GM10266 (cell line): ENCODE results near the gene MAP3K3.
A peak's percentile ranks its signal among the peaks of the same experiment; 100 is the strongest.

Source experiments
- DNase-seq: peaks from one replicate; pipeline ENCODE4 v3.0.0; 2012; ENCODE audit errors: extremely low spot score
- CTCF ChIP-seq: IDR thresholded peaks from 2 replicates; pipeline ENCODE4 v1.5.1; 2012; ENCODE audit warnings: mild to moderate bottlenecking, low read depth; ENCODE audit not compliant: control insufficient read depth, insufficient read depth; ENCODE audit errors: missing control alignments

The MAP3K3 gene

GRCh38 chr17:63740464-63741142, 118.4 kb downstream of the MAP3K3 start:
- no peak for TF ChIP-seq CTCF
- no peak for DNase-seq

- no peak for TF ChIP-seq CTCF
- no peak for DNase-seq
Measured at GRCh38 chr17:63741143-63741407, 118.9 kb downstream of the MAP3K3 start.

- no peak for TF ChIP-seq CTCF
- peak; percentile 94 for DNase-seq
Measured at GRCh38 chr17:63741408-63742173, 119.4 kb downstream of the MAP3K3 start, which contains the start of gene STRADA. Gene STRADA (minus strand): TSS chr17:63741799. CDS start chr17:63728369, 13,430 bp downstream.
